ENCODE measurements around the gene VTI1A. TPM values are rescaled to one million over a fixed set of nuclear protein-coding genes. Genes with fewer than 3 reads are reported as not detected.

Gene VTI1A
- total and polyA plus RNA-seq, 9 of the 15 experiments (the other 6 are each of a cell fraction or from before 2014, with no cell fraction given) = 9.3 to 21.4 (median 16.0) TPM

- no peak for TF ChIP-seq ZNF511 (CRISPR knock-in tag; IDR thresholded peaks at IDR 0.05)
- TF ChIP-seq CBX2 (IDR thresholded peaks at IDR 0.05; ENCODE audit: insufficient read depth, low read length, poor library complexity, severe bottlenecking) = no peak
- no peak for TF ChIP-seq JUNB (CRISPR knock-in tag; conservative IDR thresholded peaks at IDR 0.05)
- TF ChIP-seq C11orf30 (IDR thresholded peaks at IDR 0.05; ENCODE audit: low read depth) = no peak
- no peak for TF ChIP-seq ZNF436 (CRISPR knock-in tag; IDR thresholded peaks at IDR 0.05)
- TF ChIP-seq XRCC4 (IDR thresholded peaks at IDR 0.05; ENCODE audit: extremely low read depth, insufficient read depth, insufficient read length) = no peak
- TF ChIP-seq KLF1 (tag; IDR thresholded peaks at IDR 0.05) = no peak
- no peak for TF ChIP-seq CBX8 (IDR thresholded peaks at IDR 0.05; ENCODE audit: borderline replicate concordance, extremely low read depth, low read depth, low read length, poor library complexity, severe bottlenecking)
- no peak for TF ChIP-seq RBM15 (IDR thresholded peaks at IDR 0.05; ENCODE audit: insufficient read depth, low read length)
- no peak for TF ChIP-seq ZZZ3 (IDR thresholded peaks at IDR 0.05)
- TF ChIP-seq POLR2H (tag; IDR thresholded peaks at IDR 0.05; ENCODE audit: low read depth) = no peak
Measured at GRCh38 chr10:112618814-112619213, 171.8 kb downstream of the VTI1A start (continued).

GRCh38 chr10:112619556-112619955 is 172.5 kb downstream of the VTI1A start:
- Histone ChIP-seq H3K9me1 (ENCODE audit: control insufficient read depth, insufficient read depth, low read length) (no peaks in the 10 kb centered on the region), H3K9me3 (replicated peaks; ENCODE audit: control insufficient read depth, insufficient read depth, low read depth, low read length) (no peaks in the 10 kb centered on the region), H3K27me3 (ENCODE audit: control insufficient read depth in 2 of 2, insufficient read depth in 2 of 2, low read length in 2 of 2) (no peaks in the 10 kb centered on the region), H4K20me1 (replicated peaks; ENCODE audit: control insufficient read depth, insufficient read depth, low read length) (no peaks in the 10 kb centered on the region), H3K4me2 (ENCODE audit: insufficient read depth, low read length) (no peak overlapping the region), H3K4me1 (replicated peaks in 1 of 2; ENCODE audit: control insufficient read depth in 2 of 2, insufficient read depth in 2 of 2, low read length in 2 of 2) (no peaks in the 10 kb centered on the region), H3K9ac (ENCODE audit: insufficient read depth in 1 of 2, low read depth in 2 of 2, low read length in 2 of 2) (no peak overlapping the region), H3K36me3 (ENCODE audit: control insufficient read depth, insufficient read depth, low read length) (no peaks in the 10 kb centered on the region), H3K4me3 (no peak overlapping the region), H3K27ac (ENCODE audit: extremely low read depth, low read depth, low read length) (no peak overlapping the region), H2AFZ (ENCODE audit: low read depth, low read length) (no peak overlapping the region), H3K79me2 (ENCODE audit: control insufficient read depth, insufficient read depth, low read length) (no peaks in the 10 kb centered on the region)
- TF ChIP-seq ZNF75A (CRISPR knock-in tag; IDR thresholded peaks at IDR 0.05) = no peak
- no peak for TF ChIP-seq ZNF395 (CRISPR knock-in tag; IDR thresholded peaks at IDR 0.05)
- TF ChIP-seq ZBTB26 (CRISPR knock-in tag; IDR thresholded peaks at IDR 0.05) = no peak
- TF ChIP-seq ZNF583 (CRISPR knock-in tag; IDR thresholded peaks at IDR 0.05) = no peak
- TF ChIP-seq PHB (CRISPR knock-in tag; IDR thresholded peaks at IDR 0.05) = no peak
- TF ChIP-seq ZNF316 (IDR thresholded peaks at IDR 0.05) = no peak
- TF ChIP-seq ZNF699 (CRISPR knock-in tag; IDR thresholded peaks at IDR 0.05; ENCODE audit: insufficient replicate concordance) = no peak
- no peak for TF ChIP-seq PHB2 (IDR thresholded peaks at IDR 0.05; ENCODE audit: low read depth)
- POLR2A ChIA-PET = no interaction called here
- intact Hi-C loops (cut with micrococcal nuclease) = no loop called here
- WGBS (ENCODE audit: insufficient coverage, low coverage, missing lambda C conversion rate) = 52% methylated on average over 2 of the region's 4 CpGs
- CTCF ChIA-PET (ENCODE audit: low intra/inter-chr PET ratio) = no interaction called here
- in situ Hi-C loops (cut with MboI) = no loop called here
- DNase-seq (ENCODE audit: extremely low read depth in 1 of 4, low spot score in 3 of 4) = no peak
- FAIRE-seq = no peak
- BruUV-seq (replicated peaks) = no TSS peak
- no peak for ATAC-seq

Data from K562 (cell line).